Measurements from ENCODE around the gene GRAP2.

The GRAP2 gene

DNA sequence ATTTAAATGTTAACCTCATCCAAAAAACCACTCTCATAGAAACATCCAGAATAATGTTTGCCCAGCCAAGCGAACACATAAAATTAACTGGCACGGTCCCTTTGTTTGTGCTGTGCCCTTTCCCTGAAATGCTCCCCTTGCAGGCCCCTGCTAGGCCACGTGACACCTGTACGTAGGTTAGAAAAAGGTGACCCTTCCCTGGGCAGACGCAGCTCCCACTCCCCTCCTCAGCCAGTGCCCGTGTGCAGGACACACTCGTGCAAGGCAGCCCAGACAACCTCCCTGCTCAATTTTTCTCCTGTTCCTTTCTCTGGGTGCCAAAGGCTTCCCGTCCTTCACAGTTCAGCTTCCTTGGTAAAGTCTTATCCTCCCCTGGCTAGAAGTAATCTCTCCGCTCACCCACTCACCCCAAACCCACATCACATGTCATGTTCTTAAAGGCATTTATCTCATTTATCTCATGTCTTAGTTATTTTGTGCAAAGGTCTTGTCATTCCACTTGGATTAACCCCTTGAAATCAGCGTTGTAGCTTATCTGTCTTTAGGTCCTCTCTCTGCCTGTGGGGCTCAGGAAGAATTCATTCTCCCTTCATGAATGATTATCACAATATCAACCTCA is 114.6 kb downstream of the GRAP2 start:
- no peak for DNase-seq (ENCODE audit: low spot score)

DNA sequence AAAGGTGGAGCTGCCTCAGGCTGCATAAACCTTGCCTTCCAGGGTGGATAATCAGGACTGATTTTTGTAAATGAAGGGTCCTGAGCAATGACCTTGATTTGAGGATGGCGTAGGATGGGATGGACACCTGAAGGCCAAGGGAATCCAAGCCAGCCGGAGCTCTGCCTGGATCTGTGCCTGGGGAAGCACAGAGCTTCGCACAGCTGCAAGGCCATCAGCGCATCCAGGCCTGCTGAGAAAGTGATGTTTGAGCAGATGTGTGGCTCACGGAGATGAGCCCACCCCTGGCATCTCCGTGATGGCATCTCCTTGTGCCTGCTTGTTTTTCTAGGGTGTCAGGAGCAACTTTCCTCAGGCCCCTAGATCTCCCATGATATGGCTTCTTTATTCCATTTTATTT is 117.2 kb downstream of the GRAP2 start:
- DNase-seq (ENCODE audit: low spot score) = no peak

DNA sequence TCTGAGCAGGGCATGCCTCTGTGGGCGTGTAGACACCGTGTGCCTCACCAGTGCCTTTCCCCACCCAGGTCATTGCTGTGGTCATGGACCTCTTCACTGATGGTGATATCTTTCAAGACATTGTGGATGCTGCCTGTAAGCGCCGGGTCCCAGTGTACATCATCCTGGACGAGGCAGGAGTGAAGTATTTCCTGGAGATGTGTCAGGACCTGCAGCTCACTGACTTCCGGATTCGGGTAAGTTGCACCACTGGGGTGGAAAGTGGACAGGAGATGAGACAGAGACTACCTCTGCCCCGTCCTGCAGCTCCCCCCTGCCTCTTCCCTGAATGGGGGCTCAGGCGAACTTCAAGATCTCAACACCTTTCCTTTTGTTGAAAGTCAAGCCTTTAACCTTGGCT is 118.2 kb downstream of the GRAP2 start:
- no peak for DNase-seq (ENCODE audit: low spot score)

DNA sequence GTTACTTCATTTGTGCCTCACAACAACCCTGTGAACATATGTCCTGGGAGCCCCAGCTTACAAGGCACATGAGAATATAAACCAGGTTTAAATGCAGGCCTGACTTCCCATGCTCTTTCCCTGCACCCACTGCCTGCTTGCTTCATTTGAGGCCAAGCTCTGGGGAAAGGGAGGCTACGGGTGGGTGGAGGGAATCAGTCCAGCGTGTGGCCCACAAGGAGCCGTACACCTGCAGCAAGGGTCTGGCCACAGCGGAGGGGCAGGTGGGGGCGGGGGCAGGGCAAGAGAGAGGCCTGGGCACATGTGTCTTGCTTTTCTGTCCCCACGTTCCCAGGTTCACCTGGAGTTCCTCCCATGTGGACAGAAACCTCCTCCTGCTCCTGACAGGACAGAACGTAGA is 120.1 kb downstream of the GRAP2 start:
- no peak for DNase-seq (ENCODE audit: low spot score)

- no peak for DNase-seq (ENCODE audit: low spot score)
Measured at GRCh38 chr22:40021401-40022000, 120.6 kb downstream of the GRAP2 start.

- DNase-seq (ENCODE audit: low spot score) = no peak
Measured at GRCh38 chr22:40022536-40023240, 121.8 kb downstream of the GRAP2 start.

All from kidney capillary endothelial cell (primary cell).